Measurements from ENCODE around the gene CYP3A4. TPM values are rescaled to one million over a fixed set of nuclear protein-coding genes. Genes with fewer than 3 reads are reported as not detected.

Gene CYP3A4
- total RNA-seq, 1 experiment from 2014 or later = not detected

- H3K18ac ChIP-seq (ENCODE audit: insufficient read length, low read depth, low read length) = no peak overlapping the region
- no peaks in the 10 kb centered on the region for H3K4me1 ChIP-seq (ENCODE audit: insufficient read depth, low read length)
- H3K9me3 ChIP-seq (ENCODE audit: control insufficient read depth, low read depth, low read length) = no peaks in the 10 kb centered on the region
- no peak overlapping the region for H3K27ac ChIP-seq (ENCODE audit: insufficient read length, low read depth, low read length)
- no peak overlapping the region for H2BK12ac ChIP-seq (ENCODE audit: insufficient read length, low read depth, low read length)
- H3K56ac ChIP-seq (ENCODE audit: insufficient read length, low read depth, low read length) = no peak overlapping the region
- TF ChIP-seq, protein P1, sequence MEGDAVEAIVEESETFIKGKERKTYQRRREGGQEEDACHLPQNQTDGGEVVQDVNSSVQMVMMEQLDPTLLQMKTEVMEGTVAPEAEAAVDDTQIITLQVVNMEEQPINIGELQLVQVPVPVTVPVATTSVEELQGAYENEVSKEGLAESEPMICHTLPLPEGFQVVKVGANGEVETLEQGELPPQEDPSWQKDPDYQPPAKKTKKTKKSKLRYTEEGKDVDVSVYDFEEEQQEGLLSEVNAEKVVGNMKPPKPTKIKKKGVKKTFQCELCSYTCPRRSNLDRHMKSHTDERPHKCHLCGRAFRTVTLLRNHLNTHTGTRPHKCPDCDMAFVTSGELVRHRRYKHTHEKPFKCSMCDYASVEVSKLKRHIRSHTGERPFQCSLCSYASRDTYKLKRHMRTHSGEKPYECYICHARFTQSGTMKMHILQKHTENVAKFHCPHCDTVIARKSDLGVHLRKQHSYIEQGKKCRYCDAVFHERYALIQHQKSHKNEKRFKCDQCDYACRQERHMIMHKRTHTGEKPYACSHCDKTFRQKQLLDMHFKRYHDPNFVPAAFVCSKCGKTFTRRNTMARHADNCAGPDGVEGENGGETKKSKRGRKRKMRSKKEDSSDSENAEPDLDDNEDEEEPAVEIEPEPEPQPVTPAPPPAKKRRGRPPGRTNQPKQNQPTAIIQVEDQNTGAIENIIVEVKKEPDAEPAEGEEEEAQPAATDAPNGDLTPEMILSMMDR (conservative IDR thresholded peaks at IDR 0.05) = no peak
- H2AK5ac ChIP-seq (ENCODE audit: insufficient read length, low read length) = no peak overlapping the region
- no peaks in the 10 kb centered on the region for H3K79me1 ChIP-seq (ENCODE audit: insufficient read depth, low read depth, low read length, poor library complexity, severe bottlenecking)
- H3K9ac ChIP-seq (ENCODE audit: extremely low read depth, insufficient read length, low read length) = no peak overlapping the region
- no peaks in the 10 kb centered on the region for H4K20me1 ChIP-seq (ENCODE audit: control insufficient read depth, insufficient read depth, insufficient read length)
- H3T11ph ChIP-seq (ENCODE audit: low read length) = no peak overlapping the region
- no peak overlapping the region for H3K27ac Mint-ChIP-seq
- H3K4me3 Mint-ChIP-seq = no peak overlapping the region
- H4K8ac ChIP-seq (replicated peaks; ENCODE audit: insufficient read length, low read depth, low read length) = no peak overlapping the region
- H3K4ac ChIP-seq (ENCODE audit: low read depth, low read length) = no peak overlapping the region
- no peaks in the 10 kb centered on the region for H3K36me3 Mint-ChIP-seq (ENCODE audit: insufficient read depth in 1 of 3, low read depth in 3 of 3)
- H2BK5ac ChIP-seq (ENCODE audit: insufficient read length, low read length) = no peak overlapping the region
- H3K23ac ChIP-seq (ENCODE audit: insufficient read length, low read depth, low read length) = no peak overlapping the region
- H2BK120ac ChIP-seq (ENCODE audit: low read depth, low read length, poor library complexity, severe bottlenecking) = no peak overlapping the region
- H2BK15ac ChIP-seq (ENCODE audit: low read depth, low read length) = no peak overlapping the region
- no peak overlapping the region for H4K5ac ChIP-seq (ENCODE audit: insufficient read length, low read depth, low read length)
- peaks cover 7% of the 10 kb centered on the region for H3K27me3 Mint-ChIP-seq (ENCODE audit: low read depth)
- DNase-seq = no peak
- H3K14ac ChIP-seq (ENCODE audit: insufficient read depth, low read length) = no peak overlapping the region
- H3K79me2 ChIP-seq (ENCODE audit: insufficient read depth, low read length) = no peaks in the 10 kb centered on the region
- no peaks in the 10 kb centered on the region for H3K27me3 ChIP-seq (ENCODE audit: insufficient read depth, low read length)
- H2BK20ac ChIP-seq (ENCODE audit: low read depth, low read length, poor library complexity, severe bottlenecking) = no peak overlapping the region
- H4K91ac ChIP-seq (ENCODE audit: insufficient read length, low read depth, low read length) = no peak overlapping the region
- H3K4me2 ChIP-seq (ENCODE audit: insufficient read depth, insufficient read length, low read length) = no peak overlapping the region
- no peaks in the 10 kb centered on the region for H3K9me3 Mint-ChIP-seq
- peaks cover 2 to 4% of the 10 kb centered on the region in 2 experiments; a peak in 1 of 4 replicates for H3K4me1 Mint-ChIP-seq
- no peak overlapping the region for H2AFZ ChIP-seq (ENCODE audit: low read length)
- H3K23me2 ChIP-seq (ENCODE audit: insufficient read length, low read depth, low read length, poor library complexity, severe bottlenecking) = no peaks in the 10 kb centered on the region
These were observed 41.9 kb upstream of the CYP3A4 start for GRCh38 chr7:99825873-99826272.
